Liver (tissue), 3 donors: ENCODE results near the gene NAXE.

Experiments
- ATF3 ChIP-seq: IDR thresholded peaks from 2 replicates; pipeline ENCODE4 v1.6.1; 2016; ENCODE audit warnings: antibody characterized with exemption
- CTCF ChIP-seq: fragments of 150-350 bp; IDR thresholded peaks from 2 replicates; pipeline ENCODE4 v1.5.1; 2017; ENCODE audit warnings: improper control_type of control experiment, low read depth, low read length; ENCODE audit not compliant: missing input control
- JUND ChIP-seq, 2 donors: IDR thresholded peaks; 2 replicates each; pipeline ENCODE4 v1.6.1; 2016; ENCODE audit warnings: antibody characterized with exemption in 2 of 2
- RAD21 ChIP-seq, 2 donors: IDR thresholded peaks; 2 replicates each; pipeline ENCODE4 v1.6.1; 2016; ENCODE audit warnings: antibody characterized with exemption in 2 of 2, mild to moderate bottlenecking in 2 of 2
- REST ChIP-seq: IDR thresholded peaks from 2 replicates; pipeline ENCODE4 v1.6.1; 2016; ENCODE audit warnings: antibody characterized with exemption, mild to moderate bottlenecking
- SP1 ChIP-seq: IDR thresholded peaks from 2 replicates; pipeline ENCODE4 v1.6.1; 2018; ENCODE audit warnings: antibody characterized with exemption, mild to moderate bottlenecking
- TAF1 ChIP-seq: conservative IDR thresholded peaks from 2 replicates; pipeline ENCODE4 v1.6.1; 2016; ENCODE audit warnings: antibody characterized with exemption, mild to moderate bottlenecking
- donor health status: healthy.
- donor health status: healthy.

- TF ChIP-seq TAF1 (no peak), CTCF (no peak), JUND (IDR thresholded peaks at IDR 0.05) (no peak), ATF3 (no peak), RAD21 (IDR thresholded peaks at IDR 0.05) (no peak), SP1 (no peak), REST (no peak)
Measured at GRCh38 chr1:156551066-156551643, 40.4 kb upstream of the NAXE start.
